ENCODE measurements around the gene TTYH2.

- TF ChIP-seq POLR2A (IDR thresholded peaks at IDR 0.05; ENCODE audit: low read depth, low read length): no peak
- TF ChIP-seq, protein P1, sequence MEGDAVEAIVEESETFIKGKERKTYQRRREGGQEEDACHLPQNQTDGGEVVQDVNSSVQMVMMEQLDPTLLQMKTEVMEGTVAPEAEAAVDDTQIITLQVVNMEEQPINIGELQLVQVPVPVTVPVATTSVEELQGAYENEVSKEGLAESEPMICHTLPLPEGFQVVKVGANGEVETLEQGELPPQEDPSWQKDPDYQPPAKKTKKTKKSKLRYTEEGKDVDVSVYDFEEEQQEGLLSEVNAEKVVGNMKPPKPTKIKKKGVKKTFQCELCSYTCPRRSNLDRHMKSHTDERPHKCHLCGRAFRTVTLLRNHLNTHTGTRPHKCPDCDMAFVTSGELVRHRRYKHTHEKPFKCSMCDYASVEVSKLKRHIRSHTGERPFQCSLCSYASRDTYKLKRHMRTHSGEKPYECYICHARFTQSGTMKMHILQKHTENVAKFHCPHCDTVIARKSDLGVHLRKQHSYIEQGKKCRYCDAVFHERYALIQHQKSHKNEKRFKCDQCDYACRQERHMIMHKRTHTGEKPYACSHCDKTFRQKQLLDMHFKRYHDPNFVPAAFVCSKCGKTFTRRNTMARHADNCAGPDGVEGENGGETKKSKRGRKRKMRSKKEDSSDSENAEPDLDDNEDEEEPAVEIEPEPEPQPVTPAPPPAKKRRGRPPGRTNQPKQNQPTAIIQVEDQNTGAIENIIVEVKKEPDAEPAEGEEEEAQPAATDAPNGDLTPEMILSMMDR (conservative IDR thresholded peaks at IDR 0.05; ENCODE audit: low read depth, low read length): no peak
- TF ChIP-seq BHLHE40 (IDR thresholded peaks at IDR 0.05; ENCODE audit: low read depth, low read length): no peak
- TF ChIP-seq ELK1 (IDR thresholded peaks at IDR 0.05; ENCODE audit: borderline replicate concordance, low read depth, low read length): no peak
- no peak for TF ChIP-seq CEBPB (IDR thresholded peaks at IDR 0.05; ENCODE audit: low read depth, low read length)
- TF ChIP-seq SMC3 (IDR thresholded peaks at IDR 0.05; ENCODE audit: low read depth, low read length): no peak
- TF ChIP-seq, protein P2, sequence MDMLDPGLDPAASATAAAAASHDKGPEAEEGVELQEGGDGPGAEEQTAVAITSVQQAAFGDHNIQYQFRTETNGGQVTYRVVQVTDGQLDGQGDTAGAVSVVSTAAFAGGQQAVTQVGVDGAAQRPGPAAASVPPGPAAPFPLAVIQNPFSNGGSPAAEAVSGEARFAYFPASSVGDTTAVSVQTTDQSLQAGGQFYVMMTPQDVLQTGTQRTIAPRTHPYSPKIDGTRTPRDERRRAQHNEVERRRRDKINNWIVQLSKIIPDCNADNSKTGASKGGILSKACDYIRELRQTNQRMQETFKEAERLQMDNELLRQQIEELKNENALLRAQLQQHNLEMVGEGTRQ (IDR thresholded peaks at IDR 0.05; ENCODE audit: low read depth, low read length): no peak
- no peak for TF ChIP-seq MXI1 (IDR thresholded peaks at IDR 0.05; ENCODE audit: borderline replicate concordance, low read depth, low read length)
- no peak for TF ChIP-seq RAD21 (IDR thresholded peaks at IDR 0.05; ENCODE audit: low read length)
- no peak for TF ChIP-seq RCOR1 (IDR thresholded peaks at IDR 0.05; ENCODE audit: insufficient replicate concordance, low read length)
- TF ChIP-seq CHD1 (IDR thresholded peaks at IDR 0.05; ENCODE audit: low read depth, low read length): no peak
- TF ChIP-seq RFX5 (IDR thresholded peaks at IDR 0.05; ENCODE audit: low read depth, low read length): no peak
Observed at GRCh38 chr17:74287031-74287602, 73.7 kb downstream of the TTYH2 start.
